Activated CD8-positive, alpha-beta memory T cell treated with anti-CD3 and anti-CD28 coated beads, Interleukin-2, amount 50 U/mL, for 4 hours (primary cell): ENCODE data around the gene HTD2.

ENCODE experiments used
- DNase-seq: peaks from one replicate; pipeline ENCODE4 v3.0.0-alpha.2; 2020

HTD2 gene

DNA sequence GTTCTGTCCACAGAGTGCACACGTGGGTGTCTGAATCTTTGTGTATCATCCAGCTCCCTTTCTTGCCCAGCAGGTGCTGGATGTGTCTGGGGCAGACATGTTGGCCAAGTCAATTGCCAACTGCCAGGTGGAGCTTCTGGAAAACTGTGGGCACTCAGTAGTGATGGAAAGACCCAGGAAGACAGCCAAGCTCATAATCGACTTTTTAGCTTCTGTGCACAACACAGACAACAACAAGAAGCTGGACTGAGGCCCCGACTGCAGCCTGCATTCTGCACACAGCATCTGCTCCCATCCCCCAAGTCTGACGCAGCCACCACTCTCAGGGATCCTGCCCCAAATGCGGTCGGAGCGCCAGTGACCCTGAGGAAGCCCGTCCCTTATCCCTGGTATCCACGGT is 12.8 kb upstream of the HTD2 start:
- DNase-seq, result no peak

DNA sequence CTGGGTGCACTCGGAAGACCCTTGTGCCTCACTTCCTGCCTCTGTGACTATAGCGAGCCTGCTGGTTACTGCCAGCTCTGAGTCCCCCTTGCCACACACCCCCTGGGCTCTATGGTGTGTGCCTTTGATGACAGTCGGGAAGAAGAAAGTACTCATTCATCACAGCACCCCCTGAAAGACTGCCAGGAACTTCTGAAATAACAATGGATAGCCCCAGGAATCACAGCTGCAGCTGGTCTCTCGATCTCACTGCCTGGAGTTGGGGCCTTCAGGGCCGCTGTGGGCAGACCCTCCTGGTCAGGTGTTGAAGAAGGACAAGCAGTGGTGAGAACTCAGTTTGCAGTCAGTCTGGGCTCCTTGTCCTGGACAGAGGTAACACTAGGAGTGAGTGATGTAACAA is 10.1 kb upstream of the HTD2 start:
- no peak for DNase-seq

DNA sequence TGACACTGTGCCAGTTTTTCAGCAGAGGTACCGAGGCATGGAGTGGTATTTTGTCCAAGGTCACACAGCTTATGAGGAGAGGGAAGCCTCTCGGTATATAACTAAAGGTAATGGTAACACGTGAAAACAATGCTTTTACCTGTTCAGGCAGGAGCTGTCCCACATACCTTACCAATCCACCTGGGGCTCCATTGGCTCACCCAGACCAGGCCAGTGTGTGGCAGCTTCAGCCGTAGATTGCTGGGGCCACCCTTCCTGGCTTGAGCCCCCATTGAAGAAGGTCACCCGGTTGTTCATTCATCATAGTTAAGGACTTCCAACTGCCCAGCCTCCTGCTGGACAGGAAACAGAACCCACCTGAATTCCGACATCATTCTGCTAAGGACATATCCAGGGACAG is 9.5 kb upstream of the HTD2 start:
- DNase-seq, result no peak

DNA sequence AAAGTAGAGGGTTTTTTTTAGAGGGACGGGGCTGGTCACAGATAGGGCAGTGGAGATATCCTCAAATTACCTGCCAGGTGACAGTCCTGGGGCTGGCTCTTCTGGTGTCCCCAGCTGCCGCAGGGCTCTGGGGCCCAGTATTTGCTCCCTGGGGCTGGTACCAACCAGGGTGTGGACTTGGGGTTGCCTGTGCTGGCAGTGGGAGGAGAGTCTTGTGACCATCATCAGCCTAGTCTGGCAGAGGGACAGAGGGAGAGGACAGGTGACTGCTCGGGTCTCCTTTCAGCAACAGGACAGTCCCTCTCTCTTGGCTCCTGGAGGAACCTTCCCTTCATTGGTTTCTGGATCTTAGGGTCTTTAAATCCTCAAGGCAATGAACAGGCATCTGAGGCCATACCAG is 8.1 kb upstream of the HTD2 start:
- DNase-seq, result no peak

DNA sequence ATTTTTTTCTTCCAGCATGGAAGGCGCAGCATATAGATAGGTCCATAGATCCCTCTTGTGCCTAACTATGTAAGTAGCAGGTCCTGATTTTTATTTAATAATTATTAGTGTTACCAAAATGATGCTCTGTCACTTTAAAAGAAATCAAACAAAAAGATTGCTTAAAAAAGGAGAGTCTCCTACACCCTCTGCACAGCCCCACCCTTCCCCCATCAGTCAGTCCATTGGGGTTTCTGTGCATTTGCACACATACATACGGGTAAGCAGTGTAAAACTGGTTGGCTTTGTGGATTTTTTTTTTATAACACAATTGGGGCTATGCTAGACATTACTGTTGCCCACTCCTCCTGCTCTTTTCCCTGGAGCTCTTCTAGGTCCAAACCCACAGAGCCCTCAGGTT is 7.2 kb upstream of the HTD2 start:
- no peak for DNase-seq

DNA sequence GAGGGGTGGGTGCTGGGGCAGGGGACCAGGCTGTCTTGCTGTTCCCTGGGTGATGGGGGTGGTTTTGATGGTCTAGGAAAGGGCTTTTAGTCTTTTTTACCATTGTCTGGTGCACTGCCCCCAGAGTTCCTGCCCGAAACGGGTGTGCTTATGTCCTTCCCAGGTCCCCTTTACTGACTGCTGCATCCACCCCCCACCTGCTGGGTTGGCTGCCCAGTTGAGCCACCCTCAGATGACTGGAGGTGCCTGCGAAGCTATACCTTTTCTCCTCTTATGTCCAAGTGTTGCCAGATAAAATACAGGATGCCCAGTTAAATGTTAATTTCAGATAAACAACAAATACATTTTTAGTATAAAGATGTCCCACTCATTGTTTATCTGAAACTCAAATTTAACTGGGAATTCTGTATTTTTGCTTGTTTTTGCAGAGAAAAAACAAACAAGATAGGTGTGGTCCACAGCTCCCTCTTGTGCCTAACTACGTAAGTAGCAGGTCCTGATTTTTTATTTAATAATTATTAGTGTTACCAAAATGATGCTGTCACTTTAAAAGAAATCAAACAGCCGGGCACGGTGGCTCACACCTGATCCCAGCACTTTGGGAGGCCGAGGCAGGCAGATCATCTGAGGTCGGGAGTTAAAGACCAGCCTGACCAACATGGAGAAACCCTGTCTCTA is 6.3 kb upstream of the HTD2 start:
- no peak for DNase-seq

DNA sequence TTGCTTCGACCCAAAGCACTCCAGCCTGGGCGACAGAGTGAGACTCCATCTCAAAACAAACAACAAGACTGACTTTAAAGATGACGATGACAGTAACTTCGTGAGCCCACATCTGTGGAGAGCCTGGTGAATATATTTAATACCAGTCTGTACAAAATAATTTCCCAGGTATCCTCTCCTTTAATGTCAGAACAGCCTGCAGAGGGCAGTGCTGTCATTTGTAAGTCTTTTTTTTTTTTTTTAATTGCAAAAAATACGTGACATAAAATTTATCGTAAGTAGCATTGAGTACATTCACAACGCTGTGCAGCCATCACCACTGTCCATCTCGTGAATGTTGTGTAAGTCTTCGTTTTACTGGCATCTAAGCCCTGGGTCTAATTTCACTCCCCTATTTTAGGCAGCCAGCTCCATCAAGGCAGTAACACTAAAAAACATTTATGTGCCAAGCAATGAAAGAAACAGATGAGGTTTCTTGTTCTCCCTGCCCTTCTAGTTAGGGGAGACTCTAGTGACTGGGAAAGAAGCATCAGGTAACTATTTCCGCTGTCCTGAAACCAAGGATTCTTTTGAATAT is 1.4 kb downstream of the HTD2 start:
- DNase-seq, result peak; percentile 27

DNA sequence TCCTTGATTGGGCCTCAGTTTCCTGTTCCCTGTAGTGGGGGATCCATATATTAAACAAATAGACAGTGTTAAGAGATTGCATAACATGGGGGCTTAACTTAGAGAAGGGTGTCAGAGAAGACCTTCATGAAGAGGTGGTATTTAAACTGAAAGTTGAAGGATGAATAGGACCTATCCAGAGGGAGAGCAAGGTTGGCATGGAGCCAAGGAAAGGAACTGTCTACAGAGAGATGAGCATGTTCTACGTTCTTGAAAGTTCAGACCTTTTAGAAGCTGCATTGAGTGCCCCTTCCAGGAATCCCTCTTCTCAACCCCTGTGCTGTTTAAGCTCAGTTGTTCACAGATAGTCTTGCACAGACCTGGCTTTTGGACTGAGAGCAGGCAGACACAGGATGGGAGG is 2.4 kb downstream of the HTD2 start:
- DNase-seq, result no peak

DNA sequence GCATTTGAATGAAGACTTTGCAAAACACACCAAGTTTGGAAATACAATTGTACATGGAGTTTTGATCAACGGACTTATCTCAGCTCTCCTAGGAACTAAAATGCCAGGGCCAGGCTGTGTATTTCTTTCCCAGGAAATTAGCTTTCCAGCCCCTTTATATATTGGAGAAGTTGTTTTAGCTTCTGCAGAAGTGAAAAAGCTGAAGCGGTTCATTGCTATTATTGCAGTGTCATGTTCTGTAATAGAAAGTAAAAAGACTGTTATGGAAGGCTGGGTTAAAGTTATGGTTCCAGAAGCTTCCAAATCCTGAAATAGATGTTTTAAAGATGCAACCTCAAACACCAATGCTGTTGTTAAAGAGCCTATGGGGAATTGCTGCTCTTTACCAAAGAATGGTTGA is 11.5 kb downstream of the HTD2 start:
- DNase-seq, result no peak

DNA sequence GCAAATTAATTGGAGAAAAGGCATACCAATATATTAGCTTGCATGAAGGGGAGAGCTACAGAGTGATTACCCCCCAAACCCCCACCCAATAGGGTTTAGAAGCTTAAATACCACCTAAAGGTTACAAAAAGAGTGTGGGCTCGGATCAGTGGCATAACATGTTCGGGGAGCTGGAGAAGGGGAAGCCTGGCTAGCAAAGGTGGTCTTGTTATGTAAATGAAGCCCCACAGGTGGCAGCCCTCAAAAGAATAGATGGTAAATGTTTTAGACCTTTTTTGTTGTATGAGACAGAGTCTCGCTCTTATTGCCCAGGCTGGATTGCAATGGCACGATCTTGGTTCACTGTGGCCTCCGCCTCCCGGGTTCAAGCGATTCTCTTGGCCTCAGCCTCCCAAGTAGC is 15.5 kb downstream of the HTD2 start:
- no peak for DNase-seq

DNA sequence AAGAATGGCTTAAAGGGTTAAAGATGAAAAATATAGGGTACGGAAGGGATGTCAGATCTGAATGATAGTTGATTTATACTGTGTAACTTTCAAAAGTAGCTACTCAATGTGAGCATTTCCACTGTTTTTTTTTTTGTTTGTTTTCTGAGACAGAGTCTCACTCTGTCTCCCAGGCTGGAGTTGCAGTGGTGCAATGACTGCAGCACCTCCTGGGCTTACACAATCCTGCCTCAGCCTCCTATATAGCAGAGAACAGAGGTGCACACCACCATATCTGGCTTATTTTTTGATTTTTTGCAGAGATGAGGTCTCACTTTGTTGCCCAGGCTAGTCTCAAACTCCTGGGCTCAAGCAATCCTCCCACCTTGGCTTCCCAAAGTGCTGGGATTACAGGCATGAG is 16.5 kb downstream of the HTD2 start:
- DNase-seq, result no peak

DNA sequence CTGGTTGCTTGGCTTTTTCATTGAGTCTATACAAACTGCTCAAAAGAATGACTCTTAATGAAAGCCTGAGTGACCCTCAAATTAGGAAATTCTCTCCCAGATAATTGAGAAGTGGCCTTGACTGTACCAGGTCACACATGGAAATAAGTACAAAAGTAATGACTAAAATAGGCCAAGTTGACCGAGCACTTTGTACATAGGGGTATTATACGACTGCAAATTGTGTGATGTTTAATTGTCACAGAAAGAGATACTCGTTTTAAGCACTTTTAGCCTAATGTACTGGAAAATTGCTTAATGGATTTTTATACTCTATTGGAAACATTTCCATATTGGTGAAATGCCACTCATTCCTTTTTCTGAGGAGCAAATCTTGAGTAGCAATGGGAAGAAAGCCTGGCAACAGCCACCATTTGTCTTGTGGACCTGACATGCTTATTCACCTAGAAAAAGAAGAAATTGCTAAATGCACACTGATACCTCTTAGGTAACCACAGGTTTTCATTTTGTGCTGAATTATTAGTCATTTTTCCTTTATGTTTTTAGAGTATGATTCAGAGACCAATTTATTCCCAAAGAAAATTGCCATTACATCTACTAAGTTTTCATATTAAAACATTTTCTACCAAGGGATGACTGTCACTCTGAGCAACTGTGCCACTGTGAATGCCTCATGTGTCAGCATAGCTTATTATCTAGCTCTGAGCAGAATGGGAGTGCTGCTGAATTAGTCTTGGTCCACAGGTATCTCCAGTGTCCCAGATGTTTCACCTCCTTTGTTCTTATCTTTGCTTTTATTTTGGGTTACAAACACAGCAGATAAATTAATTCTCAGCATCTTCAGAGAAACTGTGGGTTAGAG is 17.4 kb downstream of the HTD2 start:
- DNase-seq, result no peak

DNA sequence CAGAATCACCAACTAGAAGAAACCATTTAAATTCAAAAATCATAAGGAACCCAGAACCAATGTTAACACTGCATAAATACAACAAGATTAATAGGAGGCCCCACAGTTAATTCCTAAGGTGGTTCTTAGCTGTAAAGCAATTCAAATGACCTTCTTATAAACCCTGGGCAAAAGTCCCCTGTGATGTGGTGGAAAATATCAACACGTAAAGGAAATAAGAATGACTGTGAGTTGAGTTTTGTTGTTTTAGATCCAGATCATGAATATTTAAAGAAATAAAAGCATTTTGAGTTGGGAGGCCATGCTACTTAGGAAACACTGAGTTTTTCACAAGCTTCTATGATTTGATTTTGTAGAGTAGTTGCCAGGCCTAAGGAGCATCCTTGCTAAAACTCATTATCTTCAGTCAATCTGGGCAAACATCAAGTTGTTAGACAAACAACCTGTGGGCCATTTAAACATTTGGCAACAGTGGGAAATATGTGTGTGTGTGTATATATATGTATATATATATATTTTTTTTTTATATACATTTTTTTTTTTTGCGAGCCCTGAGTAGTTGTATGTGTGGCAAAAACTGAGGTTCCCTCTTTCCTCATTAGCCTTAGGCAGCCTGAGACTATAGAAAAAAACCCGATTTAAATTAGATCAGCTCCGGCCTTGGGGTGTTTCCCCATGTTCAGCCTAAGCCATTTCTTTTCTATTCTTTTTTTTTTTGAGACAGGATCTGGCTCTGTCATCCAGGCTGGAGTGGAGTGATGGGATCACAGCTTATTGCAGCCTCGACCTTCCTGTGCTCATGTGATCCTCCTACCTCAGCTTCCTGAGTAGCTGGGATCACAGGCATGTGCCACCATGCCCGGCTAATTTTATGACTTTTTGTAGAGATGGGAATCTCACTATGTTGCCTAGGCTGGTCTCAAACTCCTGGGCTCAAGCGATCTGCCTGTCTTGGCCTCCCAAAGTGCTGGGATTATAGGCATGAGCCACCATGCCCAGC is 18.4 kb downstream of the HTD2 start:
- DNase-seq, result no peak

DNA sequence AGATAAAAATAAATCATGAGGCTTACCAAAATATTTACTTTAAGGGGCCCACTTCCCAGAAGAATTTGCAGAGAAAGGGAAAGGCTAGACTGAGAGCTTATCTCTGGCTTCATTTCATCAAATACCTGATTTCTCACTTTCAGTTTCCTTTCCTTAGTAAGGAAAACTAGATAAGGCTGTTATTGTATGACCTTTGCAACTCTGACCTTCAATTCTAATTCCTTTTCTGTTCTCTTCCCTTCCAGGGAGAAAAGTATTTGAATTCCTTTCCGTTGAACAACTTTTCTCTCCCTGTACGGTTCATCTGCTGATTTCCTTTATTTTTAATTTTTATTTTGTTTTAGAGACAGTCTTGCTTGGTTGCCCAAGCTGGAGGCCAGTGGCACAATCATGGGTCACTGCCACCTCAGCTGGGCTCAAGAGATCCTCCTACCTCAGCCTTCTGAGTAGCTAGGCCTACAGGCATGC is 19.2 kb downstream of the HTD2 start:
- no peak for DNase-seq

DNA sequence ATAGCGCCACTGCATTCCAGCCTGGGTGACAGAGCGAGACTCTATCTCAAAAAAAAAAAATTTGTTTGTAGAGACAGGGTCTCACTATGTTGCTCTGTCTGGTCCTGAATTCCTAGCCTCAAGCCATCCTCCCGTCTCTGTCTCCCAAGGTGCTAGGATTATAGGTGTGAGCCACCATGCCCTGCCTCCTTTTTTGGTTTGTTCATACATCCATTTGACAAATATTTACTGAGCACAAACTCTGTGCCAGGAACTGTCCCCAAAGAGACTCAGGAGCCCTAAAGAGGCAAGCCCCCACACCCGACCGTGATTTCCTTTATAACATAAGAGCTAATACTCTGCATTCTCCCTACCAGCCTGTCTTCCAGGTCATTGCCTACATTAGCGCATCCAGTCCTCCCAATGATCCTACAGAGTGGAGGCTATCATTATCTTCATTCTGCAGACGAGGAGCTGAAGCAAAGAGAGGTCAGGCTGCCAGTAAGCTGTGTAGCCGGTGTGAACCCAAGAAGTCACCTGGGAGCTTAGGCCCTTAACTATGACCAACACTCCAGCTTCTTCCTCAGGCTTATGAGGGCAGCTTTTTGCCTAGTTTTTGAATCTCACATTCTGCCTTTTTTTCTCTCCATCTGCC is 20.1 kb downstream of the HTD2 start:
- no peak for DNase-seq

DNA sequence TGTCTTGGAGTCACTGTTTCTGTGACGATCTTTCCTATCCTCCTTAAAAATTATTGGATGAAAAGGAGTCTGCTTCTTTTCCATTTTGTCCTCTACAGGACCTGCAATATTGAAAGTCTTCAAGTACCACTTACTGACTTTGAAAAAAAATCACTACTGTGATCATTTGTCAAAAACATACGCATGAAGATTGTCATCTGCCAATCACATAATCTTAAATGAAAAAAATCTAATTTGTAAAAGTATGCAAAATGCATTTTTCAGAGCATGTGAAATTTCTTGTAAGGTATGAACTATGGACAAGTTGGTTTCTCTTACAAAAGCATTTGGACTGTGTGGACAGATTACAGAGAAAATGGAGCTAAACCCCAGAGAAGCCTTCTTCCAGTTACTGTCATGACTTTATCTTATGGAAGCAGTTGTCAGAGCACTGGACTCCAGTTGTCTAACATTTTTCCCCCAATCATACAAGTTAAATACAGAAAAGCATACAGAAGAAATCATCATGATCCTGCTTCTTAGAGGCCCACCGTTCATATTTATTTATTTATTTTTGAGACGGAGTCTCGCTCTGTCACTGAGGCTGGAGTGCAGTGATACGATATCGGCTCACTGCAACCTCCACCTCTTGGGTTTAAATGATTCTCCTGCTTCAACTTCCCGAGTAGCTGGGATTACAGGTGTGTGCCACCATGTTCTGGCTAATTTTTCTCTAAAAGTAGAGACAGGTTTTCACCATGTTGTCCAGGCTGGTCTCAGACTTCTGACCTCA is 23.0 kb downstream of the HTD2 start:
- no peak for DNase-seq

DNA sequence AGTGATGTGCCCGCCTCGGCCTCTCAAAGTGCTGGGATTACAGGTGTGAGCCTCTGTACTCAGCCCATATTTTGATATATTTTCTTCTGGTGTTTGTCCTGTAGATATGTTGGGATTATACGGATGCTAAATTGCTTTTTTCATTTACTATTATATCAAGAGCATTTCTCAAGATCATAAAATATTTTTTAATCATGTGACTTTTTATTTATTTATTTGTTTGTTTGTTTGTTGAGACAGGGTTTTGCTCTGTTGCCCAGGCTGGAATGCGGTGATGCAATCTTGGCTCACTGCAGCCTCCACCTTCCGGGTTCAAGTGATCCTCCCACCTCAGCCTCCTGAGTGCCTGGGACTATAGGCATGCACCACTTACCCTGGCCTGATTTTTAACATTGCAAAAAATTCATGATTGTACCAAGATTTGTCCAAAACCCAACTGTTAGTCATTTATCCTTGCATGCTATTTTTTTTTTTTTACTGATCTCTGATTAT is 23.6 kb downstream of the HTD2 start:
- no peak for DNase-seq

DNA sequence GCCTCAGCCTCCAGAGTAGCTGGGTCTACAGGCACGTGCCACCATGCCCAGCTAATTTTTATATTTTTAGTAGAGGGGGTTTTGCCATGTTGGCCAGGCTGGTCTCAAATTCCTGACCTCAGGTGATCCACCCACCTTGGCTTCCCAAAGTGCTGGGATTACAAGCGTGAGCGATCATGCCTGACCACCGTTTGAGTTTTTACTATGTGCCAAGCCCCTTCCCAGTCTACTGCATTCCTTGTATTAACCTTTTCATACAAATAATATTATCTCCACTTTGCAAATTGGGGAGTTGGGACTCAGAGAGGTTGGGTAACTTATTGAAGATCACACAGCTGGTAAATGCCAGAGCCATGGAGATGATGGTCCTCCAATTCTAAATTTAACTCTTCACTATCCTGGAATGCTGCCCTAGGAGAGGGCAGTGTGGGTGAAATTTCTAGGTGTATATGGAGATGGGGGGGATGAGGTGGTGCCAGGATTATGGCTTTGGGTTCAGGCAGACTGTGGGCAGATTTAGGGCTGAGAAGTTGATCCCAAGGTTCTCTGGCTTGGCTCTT is 25.4 kb downstream of the HTD2 start:
- no peak for DNase-seq

DNA sequence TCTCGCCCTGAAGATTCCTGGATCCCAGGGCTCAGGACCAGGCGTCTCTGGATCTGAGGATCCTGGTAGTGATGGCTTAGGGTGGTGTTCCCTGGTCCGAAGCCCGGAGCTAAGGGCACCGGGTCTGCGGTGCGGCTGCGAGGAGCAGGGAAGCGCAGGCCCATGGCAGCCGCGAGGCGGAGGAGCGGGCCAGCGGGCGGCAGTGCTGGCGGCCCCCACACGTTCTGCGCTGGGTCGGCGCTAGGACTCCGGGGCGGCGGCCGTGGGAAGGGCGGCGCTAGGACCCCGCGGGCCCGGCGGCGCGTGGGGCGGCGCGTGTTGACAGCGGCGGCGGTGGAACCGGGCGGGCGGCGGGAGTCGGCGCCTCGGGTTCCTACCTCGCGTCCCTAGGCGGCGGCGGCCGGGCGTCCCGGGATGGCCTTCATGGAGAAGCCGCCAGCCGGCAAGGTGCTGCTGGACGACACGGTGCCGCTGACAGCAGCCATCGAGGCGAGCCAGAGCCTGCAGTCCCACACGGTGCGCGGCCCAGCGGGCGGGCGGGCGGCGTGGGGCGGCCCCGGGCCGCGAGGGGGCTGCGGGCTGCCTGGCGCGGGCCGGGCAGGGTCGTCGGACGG is 26.4 kb downstream of the HTD2 start, which contains the start of gene PXK:
PXK (plus strand) TSS at position 318 of the 614 bp plus-strand sequence; CDS start at position 415, 97 bp downstream.
- DNase-seq, result peak; percentile 81
